ENCODE results near the gene SIGLEC10. TPM values are rescaled to one million over a fixed set of nuclear protein-coding genes. Genes with fewer than 3 reads are reported as not detected.
"Not testable (repeated sequence)": the region's sequence is repeated elsewhere in the genome, so short reads cannot be mapped to it uniquely, and the experiment has no call there.

Gene SIGLEC10
- total RNA-seq, 1 donor from 2014 or later = not detected

DNA sequence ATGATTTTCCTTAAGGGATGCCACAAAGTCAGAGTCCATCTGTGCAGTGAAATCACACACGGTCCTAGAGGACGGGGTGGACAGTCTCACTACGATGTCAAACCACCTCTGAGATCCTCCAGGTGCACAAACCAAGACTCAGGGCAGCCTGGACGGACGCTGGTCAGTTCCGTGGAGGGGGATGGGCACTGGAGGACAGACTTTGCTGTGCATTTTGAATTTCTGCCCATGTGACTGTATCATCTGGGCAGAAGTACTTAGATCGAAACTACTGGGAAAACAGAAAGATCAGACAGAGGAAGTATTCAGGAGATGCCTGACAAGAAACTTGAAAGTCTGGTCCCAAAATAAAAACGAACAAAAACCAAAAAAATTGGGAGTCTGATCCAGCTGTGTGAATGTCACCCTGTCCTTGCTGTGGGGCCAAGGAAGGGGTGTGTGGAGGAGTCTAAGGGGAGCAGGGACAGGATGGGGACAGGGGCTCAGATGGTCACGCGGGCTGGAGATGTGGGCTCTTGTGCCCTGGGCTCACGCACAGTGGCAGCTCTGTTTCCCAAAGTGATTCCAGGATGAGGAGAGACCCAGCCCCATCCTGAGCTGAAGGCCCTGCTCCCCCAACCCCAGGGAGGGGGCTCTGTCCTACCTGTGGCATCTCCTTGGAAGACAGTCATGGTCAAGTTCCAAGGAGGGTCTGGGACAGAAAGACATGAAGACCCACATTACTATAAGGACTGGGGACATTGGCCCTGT is 39.3 kb upstream of the SIGLEC10 start:
- Mint-ChIP-seq H3K9me3 (peaks cover 17% of the 10 kb centered on the region), H3K36me3 (no peaks in the 10 kb centered on the region), H3K27ac (no peak overlapping the region), H3K4me1 (no peaks in the 10 kb centered on the region), H3K27me3 (ENCODE audit: low read depth) (peaks cover under 1% of the 10 kb centered on the region), H3K4me3 (no peak overlapping the region)
- TF ChIP-seq, protein P1, sequence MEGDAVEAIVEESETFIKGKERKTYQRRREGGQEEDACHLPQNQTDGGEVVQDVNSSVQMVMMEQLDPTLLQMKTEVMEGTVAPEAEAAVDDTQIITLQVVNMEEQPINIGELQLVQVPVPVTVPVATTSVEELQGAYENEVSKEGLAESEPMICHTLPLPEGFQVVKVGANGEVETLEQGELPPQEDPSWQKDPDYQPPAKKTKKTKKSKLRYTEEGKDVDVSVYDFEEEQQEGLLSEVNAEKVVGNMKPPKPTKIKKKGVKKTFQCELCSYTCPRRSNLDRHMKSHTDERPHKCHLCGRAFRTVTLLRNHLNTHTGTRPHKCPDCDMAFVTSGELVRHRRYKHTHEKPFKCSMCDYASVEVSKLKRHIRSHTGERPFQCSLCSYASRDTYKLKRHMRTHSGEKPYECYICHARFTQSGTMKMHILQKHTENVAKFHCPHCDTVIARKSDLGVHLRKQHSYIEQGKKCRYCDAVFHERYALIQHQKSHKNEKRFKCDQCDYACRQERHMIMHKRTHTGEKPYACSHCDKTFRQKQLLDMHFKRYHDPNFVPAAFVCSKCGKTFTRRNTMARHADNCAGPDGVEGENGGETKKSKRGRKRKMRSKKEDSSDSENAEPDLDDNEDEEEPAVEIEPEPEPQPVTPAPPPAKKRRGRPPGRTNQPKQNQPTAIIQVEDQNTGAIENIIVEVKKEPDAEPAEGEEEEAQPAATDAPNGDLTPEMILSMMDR (IDR thresholded peaks at IDR 0.05; ENCODE audit: unreplicated experiment) = no peak
- no peak for DNase-seq (ENCODE audit: low spot score in 2 of 2, unreplicated experiment in 2 of 2)

DNA sequence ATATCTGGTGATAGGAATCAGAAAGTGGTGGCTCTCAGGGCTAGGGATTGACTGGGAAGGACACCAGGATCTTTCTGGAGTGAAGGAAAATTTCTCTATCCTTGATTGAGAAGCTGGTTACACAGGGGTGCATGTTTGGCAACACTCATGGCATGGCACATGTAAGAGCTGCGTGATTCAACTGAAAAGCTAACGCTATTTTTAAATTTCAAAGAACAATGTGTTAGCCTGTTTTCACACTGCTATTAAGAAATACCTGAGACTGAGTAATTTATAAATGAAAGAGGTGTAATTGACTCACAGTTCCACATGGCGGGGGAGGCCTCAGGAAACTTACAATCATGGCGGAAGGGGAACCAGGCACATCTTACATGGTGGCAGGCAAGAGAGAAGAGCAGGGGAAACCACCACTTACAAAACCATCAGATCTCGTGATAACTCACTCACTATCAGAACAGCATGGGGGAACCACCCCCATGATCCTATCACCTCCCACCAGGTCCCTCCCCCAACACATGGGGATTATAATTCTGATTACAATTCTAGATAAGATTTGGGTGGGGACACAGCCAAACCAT is 33.4 kb upstream of the SIGLEC10 start:
- H3K27me3 Mint-ChIP-seq (ENCODE audit: low read depth) = no peaks in the 10 kb centered on the region
- no peaks in the 10 kb centered on the region for H3K4me1 Mint-ChIP-seq
- H3K27ac Mint-ChIP-seq = no peak overlapping the region

DNA sequence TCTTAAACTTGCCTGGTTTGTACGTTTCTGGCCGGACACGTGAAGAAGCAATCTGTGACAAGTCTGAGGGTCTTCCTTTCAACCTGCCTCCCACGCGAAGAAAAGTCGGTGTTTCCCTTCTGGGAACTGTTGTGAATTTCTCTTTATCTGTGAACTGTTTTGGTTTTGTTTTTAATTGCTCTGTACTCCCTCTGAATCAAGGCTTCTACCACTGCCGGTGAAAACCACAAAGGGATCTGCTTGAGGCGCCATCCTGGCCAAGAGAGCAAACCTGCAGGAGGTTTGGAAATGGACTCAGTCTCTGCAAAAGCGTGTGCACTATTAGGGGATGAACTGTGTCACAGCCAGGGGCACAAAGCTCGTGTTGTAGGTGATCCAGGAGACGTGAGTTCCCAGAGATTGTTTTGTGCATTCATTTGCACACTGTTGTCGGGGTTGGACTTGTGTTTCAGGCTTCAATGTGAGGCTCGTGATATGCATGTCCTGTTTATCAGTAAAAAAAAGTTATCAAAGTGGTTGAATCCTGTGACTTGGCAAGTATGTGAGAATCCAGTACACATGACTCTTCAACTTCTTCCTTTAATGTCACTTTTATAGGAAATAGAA is 31.1 kb upstream of the SIGLEC10 start:
- Mint-ChIP-seq H3K4me3 (no peak overlapping the region), H3K27me3 (ENCODE audit: low read depth) (no peaks in the 10 kb centered on the region), H3K36me3 (no peaks in the 10 kb centered on the region), H3K9me3 (peaks cover 29% of the 10 kb centered on the region), H3K4me1 (no peaks in the 10 kb centered on the region), H3K27ac (no peak overlapping the region)
- TF ChIP-seq, protein P1 (IDR thresholded peaks at IDR 0.05; ENCODE audit: unreplicated experiment) = no peak
- DNase-seq (ENCODE audit: low spot score in 2 of 2, unreplicated experiment in 2 of 2) = no peak

More for the DNA sequence above, 33.4 kb upstream of the SIGLEC10 start:
- TF ChIP-seq, protein P1 (IDR thresholded peaks at IDR 0.05; ENCODE audit: unreplicated experiment) = no peak
- Mint-ChIP-seq H3K36me3 (no peaks in the 10 kb centered on the region), H3K9me3 (peaks cover 33% of the 10 kb centered on the region), H3K4me3 (no peak overlapping the region)
- no peak for DNase-seq (ENCODE audit: low spot score in 2 of 2, unreplicated experiment in 2 of 2)

DNA sequence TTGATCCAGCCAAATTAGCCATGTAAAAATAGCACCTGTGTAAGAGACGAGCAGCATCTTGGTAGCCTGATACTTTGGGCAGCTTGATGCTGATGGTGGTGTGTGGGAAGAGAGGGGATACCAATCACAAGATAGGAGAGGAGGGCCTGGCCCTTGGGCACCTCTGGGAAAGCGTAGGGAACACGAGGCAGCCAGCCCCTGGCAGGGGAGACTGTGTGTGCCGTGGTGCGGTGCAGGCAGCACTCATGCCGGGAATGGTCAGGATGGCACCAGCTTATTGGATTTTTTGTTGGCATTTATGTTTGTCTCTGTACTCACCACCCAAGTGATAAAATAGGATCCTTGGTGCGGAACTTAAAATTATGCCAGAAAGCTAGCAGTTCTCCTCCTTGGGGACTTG is 30.6 kb upstream of the SIGLEC10 start:
- TF ChIP-seq, protein P1 (IDR thresholded peaks at IDR 0.05; ENCODE audit: unreplicated experiment) = no peak
- Mint-ChIP-seq H3K27ac (no peak overlapping the region), H3K27me3 (ENCODE audit: low read depth) (no peaks in the 10 kb centered on the region), H3K4me1 (no peaks in the 10 kb centered on the region), H3K36me3 (no peaks in the 10 kb centered on the region), H3K4me3 (no peak overlapping the region), H3K9me3 (peaks cover 29% of the 10 kb centered on the region)
- no peak for DNase-seq (ENCODE audit: low spot score in 2 of 2, unreplicated experiment in 2 of 2)

DNA sequence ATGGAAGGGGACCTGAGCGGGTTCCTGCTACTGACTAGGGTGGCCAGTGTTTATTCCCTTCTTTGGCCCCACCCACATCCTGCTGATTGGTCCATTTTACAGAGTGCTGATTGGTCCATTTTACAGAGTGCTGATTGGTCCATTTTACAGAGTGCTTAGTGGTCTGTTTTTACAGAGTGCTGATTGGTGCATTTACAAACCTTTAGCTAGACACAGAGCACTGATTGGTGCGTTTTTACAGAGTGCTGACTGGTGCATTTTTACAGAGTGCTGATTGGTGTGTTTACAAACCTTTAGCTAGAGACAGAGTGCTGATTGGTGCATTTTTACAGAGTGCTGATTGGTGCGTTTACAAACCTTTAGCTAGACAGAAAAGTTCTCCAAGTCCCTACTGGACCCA is 30.1 kb upstream of the SIGLEC10 start:
- H3K36me3 Mint-ChIP-seq; H3K27me3 Mint-ChIP-seq (ENCODE audit: low read depth); DNase-seq (ENCODE audit: low spot score in 2 of 2, unreplicated experiment in 2 of 2); H3K4me1 Mint-ChIP-seq; H3K4me3 Mint-ChIP-seq; H3K27ac Mint-ChIP-seq: not testable (repeated sequence)
- peaks cover 29% of the 10 kb centered on the region for H3K9me3 Mint-ChIP-seq
